HG03064 (cell line): ENCODE data around the gene ACD.
"Not testable (repeated sequence)": the region's sequence is repeated elsewhere in the genome, so short reads cannot be mapped to it uniquely, and the experiment has no call there.

ENCODE experiments used
- ATAC-seq: cut with Tn5 transposase; IDR thresholded peaks from one replicate; pipeline ENCODE4 v1.9.1; 2021; ENCODE audit warnings: low read depth; ENCODE audit not compliant: unreplicated experiment

The ACD gene

DNA sequence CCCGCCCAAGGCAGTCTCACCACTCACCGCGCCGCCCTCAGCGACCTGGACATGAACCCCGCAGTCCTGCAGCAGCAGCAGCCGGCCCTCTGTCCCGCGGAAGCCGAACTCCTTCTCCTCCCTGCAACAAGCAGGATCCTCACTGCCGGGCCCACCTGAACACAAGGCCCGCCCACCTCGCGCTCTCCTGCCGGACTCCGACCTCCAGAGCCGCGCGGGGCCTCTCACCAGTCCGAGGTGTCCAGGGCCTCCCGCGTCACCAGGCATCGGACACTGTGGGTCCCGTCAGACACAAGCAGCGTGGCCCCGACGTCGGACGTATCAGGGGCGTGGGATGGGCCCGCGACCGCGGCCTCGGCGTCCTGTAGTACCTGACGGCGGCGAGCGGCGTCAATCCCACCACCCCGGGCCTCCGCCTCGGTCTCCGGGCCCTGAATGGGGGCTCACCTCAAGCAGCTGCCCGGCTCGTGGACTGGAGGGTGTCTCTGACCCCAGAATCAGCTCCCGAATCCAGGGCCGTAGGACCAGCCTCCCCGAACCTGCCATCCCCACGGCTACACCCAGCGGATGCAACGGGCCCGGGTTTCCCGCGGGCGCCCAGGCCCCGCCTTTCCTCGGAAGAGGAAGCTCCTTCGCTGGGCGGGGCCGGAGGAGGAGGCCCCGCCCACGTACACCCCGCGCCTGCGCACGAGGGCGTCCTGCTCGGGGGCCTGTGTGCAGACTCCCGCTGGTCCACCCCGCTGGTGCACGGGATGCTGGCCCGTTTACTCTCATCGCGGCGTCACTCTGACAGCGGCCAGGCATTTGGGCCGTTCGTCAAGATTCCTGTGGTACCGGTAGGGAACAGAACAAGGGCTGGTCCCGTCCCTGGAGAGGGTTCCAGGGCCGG lies at the start of gene ACD:
Gene ACD (minus strand): TSS at position 586 of the 889 bp plus-strand sequence. CDS start 40 bp downstream, at position 546.
- ATAC-seq: peak; percentile 45

DNA sequence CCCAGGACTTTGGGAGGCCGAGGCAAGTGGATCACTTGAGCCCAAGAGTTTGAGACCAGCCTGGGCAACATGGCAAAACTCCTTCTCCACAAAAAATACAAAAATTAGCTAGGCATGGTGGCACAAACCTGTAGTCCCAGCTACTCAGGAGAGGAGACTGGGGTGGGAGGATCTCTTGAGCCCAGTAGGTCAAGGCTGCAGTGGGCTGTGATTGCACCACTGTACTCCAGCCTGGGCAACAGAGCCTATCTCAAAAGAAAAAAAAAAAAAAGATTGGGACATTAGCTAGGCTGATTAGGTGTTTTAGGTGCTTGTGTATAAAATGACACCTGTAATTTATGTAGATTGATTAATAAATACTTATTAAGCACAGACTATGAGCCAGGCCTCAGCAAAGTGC lies 49.0 kb upstream of the ACD start:
- ATAC-seq: no peak

DNA sequence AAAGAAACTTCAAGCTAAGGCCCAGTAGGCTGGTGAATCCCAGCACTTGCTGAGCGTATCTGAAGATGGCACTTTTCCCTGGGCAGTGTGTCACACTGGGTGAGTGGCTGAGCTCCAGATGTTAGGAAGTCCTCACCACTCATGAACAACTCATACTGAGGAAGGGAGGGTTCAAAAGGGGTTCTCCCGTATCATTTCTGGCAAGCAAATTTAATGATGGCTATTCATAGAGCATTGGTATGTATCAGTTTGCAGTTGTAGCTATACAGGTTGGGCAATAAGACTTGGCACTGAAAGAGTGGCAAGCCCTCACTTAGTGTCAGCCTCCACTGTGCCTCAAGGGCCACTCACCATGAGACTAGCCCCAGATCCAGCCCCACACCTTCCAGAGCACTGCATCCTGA lies 48.3 kb upstream of the ACD start:
- ATAC-seq: no peak

DNA sequence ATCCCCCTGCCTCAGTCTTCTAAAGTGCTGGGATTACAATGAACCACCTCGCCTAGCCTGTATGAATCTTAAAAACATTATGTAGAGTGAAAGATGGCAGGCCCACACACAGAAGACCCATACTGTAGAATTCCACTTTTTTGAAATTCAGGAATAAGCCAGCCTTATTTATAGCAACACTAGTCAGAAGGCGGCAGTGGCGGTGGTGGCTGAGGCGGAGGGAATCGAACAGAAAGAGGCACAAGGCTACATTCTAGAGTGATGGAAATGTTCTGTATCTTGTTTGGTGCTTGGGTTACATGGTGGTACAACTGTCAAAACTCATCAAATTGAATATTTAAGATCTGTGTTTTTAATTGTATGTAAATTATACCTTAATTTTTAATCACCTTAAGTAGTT lies 47.7 kb upstream of the ACD start:
- ATAC-seq: no peak

DNA sequence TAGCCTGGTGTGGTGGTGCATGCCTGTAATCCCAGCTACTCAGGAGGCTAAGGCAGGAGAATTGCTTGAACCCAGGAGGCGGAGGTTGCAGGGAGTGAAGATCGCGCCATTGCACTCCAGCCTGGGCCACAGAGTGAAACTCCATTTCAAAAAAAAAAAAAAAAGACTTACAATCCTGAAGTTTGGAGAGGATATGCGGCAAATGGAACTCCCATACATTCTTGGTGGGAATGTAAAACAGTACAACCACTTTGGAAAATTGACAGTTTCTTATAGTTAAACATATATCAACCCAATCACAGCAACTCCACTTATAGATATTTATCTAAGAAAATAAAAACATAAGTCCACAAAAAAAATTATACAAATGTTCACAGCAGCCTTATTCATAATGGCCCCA lies 47.1 kb upstream of the ACD start:
- ATAC-seq: no peak

DNA sequence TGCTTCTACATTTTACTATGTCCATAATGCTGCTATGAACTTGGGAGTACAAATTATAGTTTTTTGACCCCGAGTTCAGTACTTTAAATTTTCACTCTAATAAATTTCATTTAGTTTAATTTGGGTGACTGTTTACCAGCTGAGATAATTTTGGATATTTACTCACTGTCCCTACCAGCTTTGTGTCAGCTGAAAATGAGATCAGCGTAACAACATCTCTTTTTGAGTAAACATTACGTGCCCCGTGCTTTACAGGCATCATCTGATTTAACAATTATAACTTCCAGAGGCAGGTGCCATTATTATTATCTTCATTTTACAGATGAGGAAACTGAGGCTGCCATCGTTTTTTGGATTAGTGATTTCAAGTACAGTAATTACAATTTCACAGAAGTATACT lies 44.0 kb upstream of the ACD start:
- ATAC-seq: no peak

DNA sequence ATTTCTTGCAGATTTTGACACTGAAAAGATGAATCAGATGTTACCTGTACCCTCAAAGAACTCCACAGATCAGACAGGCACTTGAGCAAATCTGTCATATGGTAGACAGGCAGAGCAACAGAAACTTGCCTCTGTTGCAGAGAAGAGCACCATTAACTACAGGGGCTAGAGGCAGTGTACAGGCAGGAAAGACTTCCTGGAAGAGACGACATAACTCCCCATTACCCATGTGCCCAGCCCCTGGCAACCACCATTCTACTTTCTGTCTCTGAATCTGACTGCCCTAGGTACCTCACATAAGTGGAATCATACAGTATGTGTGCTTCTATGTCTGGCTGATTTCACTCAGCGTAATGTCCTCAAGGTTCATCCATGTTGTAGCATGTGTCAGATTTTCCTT lies 43.6 kb upstream of the ACD start:
- no peak for ATAC-seq

DNA sequence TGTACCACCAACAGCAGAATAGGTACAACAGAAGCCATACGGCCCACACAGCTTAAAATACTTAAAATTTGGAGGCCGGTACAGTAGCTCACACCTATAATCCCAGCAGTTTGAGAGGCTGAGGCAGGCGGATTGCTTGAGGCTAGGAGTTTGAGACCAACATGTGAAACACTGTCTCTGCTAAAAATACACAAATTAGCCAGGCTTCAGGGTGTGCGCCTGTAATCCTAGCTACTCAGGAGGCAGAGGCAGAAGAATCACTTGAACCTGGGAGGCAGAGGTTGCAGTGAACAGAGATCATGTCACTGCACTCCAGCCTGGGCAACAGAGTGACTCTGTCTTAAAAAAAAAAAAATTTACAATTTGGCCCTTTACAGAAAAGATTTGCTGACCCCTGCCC lies 42.1 kb upstream of the ACD start:
- ATAC-seq: no peak

DNA sequence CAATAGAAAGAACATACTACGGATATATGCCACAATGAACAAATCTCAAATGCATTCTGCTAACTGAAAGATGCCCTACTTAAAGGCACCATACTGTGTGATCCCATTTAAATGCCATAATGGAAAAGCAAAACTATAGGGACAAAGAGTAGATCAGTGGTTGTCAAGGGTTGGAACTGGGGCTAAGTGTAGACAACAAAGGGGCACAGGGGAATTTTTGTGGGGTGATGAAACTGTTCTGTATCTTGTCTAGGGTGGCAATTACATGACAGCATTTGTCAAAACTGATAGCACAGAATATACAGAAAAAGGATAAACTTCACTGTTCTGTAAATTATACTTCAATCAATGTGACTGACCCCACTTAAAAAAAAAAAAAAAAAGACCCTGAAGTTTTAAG lies 41.4 kb upstream of the ACD start:
- ATAC-seq: no peak

DNA sequence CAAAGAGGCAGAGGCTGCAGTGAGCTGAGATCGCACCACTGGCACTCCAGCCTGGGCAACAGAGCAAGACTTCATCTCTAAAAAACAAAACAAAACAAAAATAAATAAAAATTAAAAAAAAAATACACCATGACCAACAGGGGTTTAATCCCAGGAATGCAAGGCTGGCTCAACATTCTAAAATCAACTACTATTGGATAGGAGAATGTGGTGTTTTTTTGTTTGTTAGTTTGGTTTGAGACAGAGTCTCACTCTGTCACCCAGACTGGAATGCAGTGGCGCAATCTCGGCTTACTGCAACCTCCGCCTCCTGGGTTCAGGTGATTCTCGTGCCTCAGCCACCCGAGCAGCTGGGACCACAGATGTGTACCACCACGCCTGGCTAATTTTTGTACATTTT lies 39.2 kb upstream of the ACD start:
- no peak for ATAC-seq

DNA sequence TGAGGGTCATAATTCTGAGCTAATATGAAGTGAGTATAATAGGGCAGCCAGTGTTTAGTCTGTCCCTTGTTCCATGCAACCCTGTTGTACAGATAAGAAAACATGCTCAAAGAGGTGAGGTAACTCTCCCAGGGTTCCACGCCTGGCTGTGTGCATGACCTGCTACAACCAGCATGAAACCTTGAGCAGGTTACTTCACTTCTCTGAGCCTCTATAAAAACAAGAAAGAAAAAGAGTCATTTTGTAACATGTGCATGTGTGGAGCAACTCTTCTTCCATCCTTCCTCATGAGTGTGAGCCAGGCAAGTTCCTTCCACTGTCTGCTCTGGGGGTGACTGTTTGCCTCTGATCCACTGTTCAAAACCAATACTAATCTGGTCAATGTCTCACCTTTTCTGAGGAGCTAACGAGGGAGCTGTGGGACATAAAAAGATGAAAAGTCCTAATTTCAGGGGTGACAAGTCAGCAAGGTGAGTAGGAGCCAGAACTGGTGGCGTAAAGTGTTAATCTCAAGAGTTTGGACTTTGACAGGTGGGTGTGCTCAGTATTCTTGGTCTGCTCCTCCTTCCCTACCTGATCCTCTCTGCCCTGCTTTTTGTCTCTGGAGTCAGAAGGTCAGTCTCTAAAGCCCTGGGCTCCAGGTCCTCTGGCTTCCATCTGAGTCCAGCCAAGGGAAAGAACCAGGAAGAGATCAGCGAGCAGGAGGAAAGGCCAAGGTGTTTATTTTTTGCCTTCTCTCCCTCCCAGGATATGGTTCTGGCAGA lies 37.5 kb upstream of the ACD start:
- ATAC-seq: no peak

DNA sequence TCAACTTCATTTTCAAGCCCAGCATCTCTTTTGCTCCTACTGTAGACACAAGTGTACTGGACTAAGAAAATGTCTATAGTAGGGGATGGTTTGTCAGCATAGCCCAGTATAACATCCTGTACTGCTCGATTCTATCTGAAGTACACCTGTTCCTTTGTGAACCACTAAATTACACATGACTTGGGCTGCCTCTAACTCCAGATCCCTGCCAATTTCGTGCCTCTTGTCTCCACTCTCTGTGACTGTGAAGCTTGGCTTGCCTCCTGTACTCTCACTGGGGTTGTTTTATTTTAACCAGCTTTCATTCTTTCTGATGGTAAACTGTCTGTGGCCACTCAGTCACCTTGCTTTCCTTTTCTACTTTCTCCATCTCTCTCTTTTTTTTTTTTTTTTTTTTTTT lies 34.6 kb upstream of the ACD start:
- no peak for ATAC-seq

DNA sequence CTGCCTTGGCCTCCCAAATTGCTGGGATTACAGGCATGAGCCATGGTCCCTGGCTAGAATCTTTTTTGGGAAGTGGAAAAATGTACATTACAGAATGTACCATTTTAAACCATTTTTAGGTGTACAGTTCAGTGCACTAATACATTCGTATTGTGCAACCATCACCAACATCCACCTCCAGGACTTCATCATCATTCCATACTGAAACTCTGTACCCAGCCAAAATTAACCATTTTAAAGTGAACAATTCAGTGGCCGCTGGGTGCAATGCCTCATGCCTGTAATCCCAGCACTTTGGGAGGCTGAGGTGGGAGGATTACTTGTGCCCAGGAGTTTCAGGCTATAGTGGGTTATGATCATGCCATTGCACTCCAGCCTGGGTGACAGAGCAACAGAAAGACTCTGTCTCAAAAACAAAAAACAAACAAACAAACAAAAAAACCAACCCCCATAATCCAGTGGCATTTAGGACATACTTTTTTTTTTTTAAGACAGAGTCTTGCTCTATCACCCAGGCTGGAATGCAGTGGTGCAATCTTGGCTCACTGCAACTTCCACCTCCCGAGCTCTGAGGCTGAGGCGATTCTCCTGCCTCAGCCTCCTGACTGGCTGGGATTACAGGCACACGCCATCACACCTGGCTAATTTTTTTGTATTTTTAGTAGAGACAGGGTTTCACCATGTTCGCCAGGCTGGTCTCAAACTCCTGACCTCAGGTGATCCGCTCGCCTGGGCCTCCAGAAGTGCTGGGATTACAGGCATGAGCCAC lies 33.6 kb upstream of the ACD start:
- ATAC-seq: not testable (repeated sequence)

DNA sequence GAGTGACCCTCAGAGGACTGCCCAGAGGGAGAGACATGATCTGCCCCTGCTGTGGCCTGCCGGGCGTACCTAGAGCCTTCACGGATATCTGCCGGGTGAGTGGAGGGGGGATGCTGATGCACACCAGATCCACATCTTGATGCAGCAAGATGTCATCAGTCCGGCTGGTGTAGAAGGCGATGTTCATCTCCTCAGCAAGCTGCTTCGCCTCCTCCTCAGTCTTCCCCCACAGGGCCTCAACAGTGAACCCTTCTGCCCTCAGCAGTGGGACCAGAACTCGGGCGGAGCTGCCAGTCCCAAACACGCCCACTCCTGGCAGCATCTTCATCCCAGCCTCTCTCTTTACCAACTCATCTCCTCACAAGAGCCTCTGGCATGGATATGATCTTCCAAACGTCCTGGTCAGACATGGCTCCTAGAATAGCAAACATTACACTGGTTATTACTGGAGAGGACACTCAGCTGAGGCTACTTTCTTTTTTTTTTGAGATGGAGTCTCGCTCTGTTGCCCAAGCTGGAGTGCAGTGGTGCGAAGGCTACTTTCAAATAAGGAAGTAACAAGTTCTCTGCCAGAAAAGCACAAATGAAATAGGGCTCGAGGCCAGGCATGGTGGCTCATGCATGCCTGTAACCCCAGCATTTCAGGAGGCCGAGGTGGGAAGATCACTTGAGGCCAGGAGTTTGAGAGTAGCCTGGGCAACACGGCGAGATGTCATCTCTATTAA lies 25.5 kb upstream of the ACD start:
- no peak for ATAC-seq

DNA sequence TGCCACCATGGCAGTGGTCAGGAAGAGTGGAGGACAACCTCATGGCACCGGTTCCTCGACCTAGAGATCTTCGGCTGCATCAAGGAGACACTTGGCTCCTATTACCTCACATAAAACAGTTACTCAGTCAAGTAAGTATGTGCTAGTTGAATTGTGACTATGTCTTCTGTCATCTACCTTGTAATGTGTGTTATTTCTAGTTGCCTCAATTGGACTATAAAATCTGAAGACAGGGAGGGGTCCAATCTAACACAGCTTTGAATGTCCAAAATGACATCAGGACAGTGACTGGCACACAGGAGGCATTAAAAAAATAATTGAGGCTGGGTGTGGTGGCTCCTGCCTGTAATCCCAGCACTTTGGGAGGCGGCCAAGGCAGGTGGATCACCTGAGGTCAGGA lies 23.7 kb upstream of the ACD start:
- no peak for ATAC-seq

DNA sequence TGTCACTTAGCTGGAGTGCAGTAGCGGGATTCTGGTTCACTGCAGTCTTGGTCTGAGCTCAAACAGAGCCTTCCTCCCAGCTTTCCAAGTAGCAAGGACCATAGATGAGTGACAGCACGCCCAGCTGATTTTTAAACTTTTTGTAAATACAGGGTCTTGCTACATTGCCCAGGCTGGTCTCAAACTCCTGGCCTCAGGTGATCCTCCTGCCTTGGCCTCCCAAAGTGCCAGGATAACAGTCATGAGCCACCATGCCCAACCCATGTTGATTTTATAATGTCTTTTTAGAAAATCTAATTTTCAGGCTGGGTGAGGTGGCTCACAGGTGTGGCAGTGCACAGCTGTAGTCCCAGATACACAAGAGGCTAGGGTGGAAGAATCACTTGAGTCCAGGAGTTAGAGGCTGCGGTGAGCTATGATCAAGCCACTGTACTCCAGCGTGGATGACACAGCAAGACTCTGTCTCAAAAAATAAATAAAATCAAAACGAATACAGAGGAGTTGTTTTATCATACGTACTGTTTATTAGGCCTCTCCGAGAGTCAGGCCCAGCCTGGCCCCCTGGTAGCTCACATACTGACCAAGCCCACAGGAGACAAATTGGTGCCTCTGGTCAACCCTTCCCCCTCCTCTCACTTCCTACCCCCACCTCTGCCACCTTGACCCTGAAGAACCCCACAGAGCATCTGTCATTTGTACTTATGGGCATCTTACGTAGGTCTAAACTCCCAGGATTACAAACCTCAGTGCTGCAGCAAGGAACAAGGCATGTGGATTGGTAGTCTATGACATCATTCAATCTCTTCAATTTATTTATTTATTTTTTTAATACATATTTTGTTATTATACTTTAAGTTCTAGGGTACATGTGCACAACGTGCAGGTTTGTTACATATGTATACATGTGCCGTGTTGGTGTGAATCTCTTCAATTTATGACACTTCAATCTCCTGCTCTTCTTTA lies 20.2 kb upstream of the ACD start:
- ATAC-seq: no peak

DNA sequence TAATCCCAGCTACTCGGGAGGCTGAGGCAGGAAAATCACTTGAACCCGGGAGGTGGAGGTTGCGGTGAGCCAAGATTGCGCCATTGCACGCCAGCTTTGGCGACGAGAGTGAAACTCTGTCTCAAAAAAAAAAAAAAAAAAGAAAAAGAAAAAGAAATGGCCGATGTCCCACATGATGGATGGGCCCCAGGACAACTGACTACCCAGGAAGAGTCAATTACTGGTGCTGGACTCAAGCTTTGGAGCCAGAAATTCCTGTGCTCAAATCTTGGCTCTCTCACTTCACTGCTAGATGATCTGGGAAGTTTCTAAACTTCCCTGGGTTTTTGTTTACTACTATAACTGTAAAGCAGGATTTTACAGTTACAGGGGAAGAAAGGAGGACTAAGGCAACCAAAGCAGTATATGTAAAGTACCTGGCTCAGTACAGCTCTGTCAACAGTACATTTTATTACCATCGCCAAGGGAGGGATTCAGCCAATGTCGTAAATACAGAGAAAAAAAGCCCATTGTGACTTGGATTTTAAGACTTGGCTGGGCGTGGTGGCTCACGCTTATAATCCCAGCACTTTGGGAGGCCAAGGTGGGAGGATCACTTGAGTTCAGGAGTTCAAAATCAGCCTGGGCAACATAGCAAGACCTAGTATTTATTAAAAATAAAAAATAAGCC lies 18.4 kb upstream of the ACD start:
- ATAC-seq: no peak

DNA sequence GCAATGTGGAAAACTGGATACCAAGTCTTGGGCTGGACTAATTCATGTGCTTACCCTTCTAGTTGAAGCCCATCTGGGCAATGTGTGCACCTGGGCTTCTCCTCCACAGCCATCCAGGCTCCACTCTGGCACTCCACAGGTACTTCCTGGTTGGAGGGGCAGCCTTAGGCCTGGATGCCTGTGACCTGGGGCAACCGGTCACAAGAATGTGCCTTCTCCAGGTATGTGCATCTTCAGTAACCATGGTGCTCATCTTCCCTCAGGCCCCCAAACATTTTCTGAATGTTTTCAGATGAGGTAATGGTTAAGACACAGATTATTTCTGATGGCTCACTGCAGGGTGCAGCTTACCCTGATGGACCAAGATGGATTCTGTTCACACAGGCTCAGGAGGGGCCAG lies 17.7 kb upstream of the ACD start:
- no peak for ATAC-seq

DNA sequence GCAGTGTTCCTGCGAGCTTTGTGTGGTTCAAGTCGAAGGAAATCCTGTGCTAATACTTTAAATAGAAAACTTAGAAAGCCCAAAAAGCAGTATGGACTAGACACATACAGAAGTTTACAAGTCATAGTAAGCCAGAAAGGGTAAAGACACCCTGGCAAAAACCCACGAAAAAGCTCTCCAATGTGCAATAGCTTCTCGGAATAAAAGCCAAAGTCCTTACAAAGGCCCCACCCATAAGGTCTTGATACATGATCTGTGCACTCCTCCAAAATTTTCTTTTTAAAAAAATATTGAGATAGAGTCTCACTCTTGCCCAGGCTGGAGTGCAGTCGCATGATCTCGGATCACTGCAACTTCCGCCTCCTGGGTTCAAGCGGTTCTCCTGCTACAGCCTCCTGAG lies 16.9 kb upstream of the ACD start:
- ATAC-seq: no peak
